ENCODE results near the gene CDCA7. TPM values are rescaled to one million over a fixed set of nuclear protein-coding genes. Genes with fewer than 3 reads are reported as not detected.

The CDCA7 gene
- total and polyA plus RNA-seq, 12 donors = 0.33 to 1.8 (median 1.0) TPM

GRCh38 chr2:173395567-173396351 lies 41.1 kb downstream of the CDCA7 start:
- Histone ChIP-seq H3K9me3 (no peaks in the 10 kb centered on the region), H3K4me1 (peaks cover 0 to 5% (median 0%) of the 10 kb centered on the region in 9 donors), H3K27me3 (peaks cover 0 to 59% (median 23%) of the 10 kb centered on the region in 7 donors), H3K4me3 (no peak overlapping the region), H3K27ac (no peak overlapping the region), H3K36me3 (no peaks in the 10 kb centered on the region)
- intact Hi-C loops (cut with DNase I) = loop anchor here in 1 of 10 donors (5.0 kb wide), 1 partner anchor 418 kb away; no protein-coding TSS in a partner anchor
- ATAC-seq = no peak
- WGBS, 2 donors = 86 to 89% methylated on average over 16 of the region's 16 CpGs
- no peak for DNase-seq
- no peak for TF ChIP-seq CTCF (IDR thresholded peaks at IDR 0.05)

GRCh38 chr2:173397539-173397938 lies 42.9 kb downstream of the CDCA7 start:
- peaks cover 0 to 77% (median 24%) of the 10 kb centered on the region in 7 donors for H3K27me3 ChIP-seq
- intact Hi-C loops (cut with DNase I) = loop anchor here in 1 of 10 donors (5.0 kb wide), 1 partner anchor 420 kb away; no protein-coding TSS in a partner anchor
- H3K27ac ChIP-seq = no peak overlapping the region
- no peaks in the 10 kb centered on the region for H3K36me3 ChIP-seq
- H3K4me1 ChIP-seq = peaks cover 0 to 15% (median 0%) of the 10 kb centered on the region in 9 donors
- peak in 2 of 9 donors; percentile 7 to 11 for TF ChIP-seq CTCF (IDR thresholded peaks at IDR 0.05)
- no peak overlapping the region for H3K4me3 ChIP-seq
- DNase-seq (no peak), ATAC-seq (no peak)
- no peaks in the 10 kb centered on the region for H3K9me3 ChIP-seq
- 76 to 87% methylated on average over 4 of the region's 4 CpGs for WGBS, 2 donors

- Histone ChIP-seq H3K36me3 (no peaks in the 10 kb centered on the region), H3K4me1 (peaks cover 0 to 14% (median 0%) of the 10 kb centered on the region in 9 donors), H3K27me3 (peaks cover 0 to 90% (median 30%) of the 10 kb centered on the region in 7 donors), H3K27ac (no peak overlapping the region), H3K4me3 (no peak overlapping the region), H3K9me3 (no peaks in the 10 kb centered on the region)
- no peak for DNase-seq
- WGBS, 2 donors = 70 to 94% methylated on average over 4 of the region's 4 CpGs
- no peak for TF ChIP-seq CTCF (IDR thresholded peaks at IDR 0.05)
- peak in 1 of 8 donors; percentile 51 for ATAC-seq
- intact Hi-C loops (cut with DNase I) = loop anchor here in 1 of 10 donors (5.0 kb wide), 1 partner anchor 422 kb away; no protein-coding TSS in a partner anchor
Measured at GRCh38 chr2:173399229-173399628, 44.6 kb downstream of the CDCA7 start.

GRCh38 chr2:173400760-173401159 lies 46.1 kb downstream of the CDCA7 start:
- TF ChIP-seq CTCF (IDR thresholded peaks at IDR 0.05) = peak in 2 of 9 donors; percentile 29 to 31
- Histone ChIP-seq H3K4me1 (peaks cover 0 to 14% (median 0%) of the 10 kb centered on the region in 9 donors), H3K27ac (no peak overlapping the region), H3K36me3 (no peaks in the 10 kb centered on the region), H3K27me3 (peaks cover 0 to 94% (median 30%) of the 10 kb centered on the region in 7 donors), H3K9me3 (no peaks in the 10 kb centered on the region), H3K4me3 (no peak overlapping the region)
- intact Hi-C loops (cut with DNase I) = loop anchor here (5.0 to 10.0 kb wide), 8 partner anchors 47 to 944 kb away; no protein-coding TSS in a partner anchor
- DNase-seq (no peak), ATAC-seq (peak in 1 of 8 donors; percentile 38)
- 36 to 47% methylated on average over 4 of the region's 4 CpGs for WGBS, 2 donors
